ENCODE results near the gene DPP10.
"Not testable (repeated sequence)": the region's sequence is repeated elsewhere in the genome, so short reads cannot be mapped to it uniquely, and the experiment has no call there.

The DPP10 gene

GRCh38 chr2:114843963-114844362 is 401.5 kb downstream of the DPP10 start:
- no peak for DNase-seq

GRCh38 chr2:114857196-114857595 is 414.8 kb downstream of the DPP10 start:
- DNase-seq = no peak

GRCh38 chr2:114859726-114860510 is 417.5 kb downstream of the DPP10 start:
- no peak for DNase-seq

GRCh38 chr2:114862243-114862642 is 419.8 kb downstream of the DPP10 start:
- no peak for DNase-seq

- no peak for DNase-seq
Observed at GRCh38 chr2:114864901-114865300, 422.5 kb downstream of the DPP10 start.

- no peak for DNase-seq
Observed at GRCh38 chr2:114880046-114880445, 437.6 kb downstream of the DPP10 start.

GRCh38 chr2:114919985-114920384 is 477.5 kb downstream of the DPP10 start:
- DNase-seq = no peak

GRCh38 chr2:114922076-114922475 is 479.6 kb downstream of the DPP10 start:
- no peak for DNase-seq

GRCh38 chr2:114925296-114926255 is 483.1 kb downstream of the DPP10 start:
- DNase-seq = no peak

GRCh38 chr2:114926303-114926702 is 483.9 kb downstream of the DPP10 start:
- DNase-seq = no peak

- no peak for DNase-seq
Observed at GRCh38 chr2:114929225-114929624, 486.8 kb downstream of the DPP10 start.

GRCh38 chr2:114933671-114934241 is 491.3 kb downstream of the DPP10 start:
- no peak for DNase-seq

- no peak for DNase-seq
Observed at GRCh38 chr2:114935031-114935430, 492.6 kb downstream of the DPP10 start.

- no peak for DNase-seq
Observed at GRCh38 chr2:114937366-114937930, 495.0 kb downstream of the DPP10 start.

GRCh38 chr2:114940785-114941458 is 498.5 kb downstream of the DPP10 start:
- no peak for DNase-seq

- DNase-seq = no peak
Observed at GRCh38 chr2:114949228-114949804, 506.9 kb downstream of the DPP10 start.

- DNase-seq = no peak
Observed at GRCh38 chr2:114960389-114960788, 517.9 kb downstream of the DPP10 start.

GRCh38 chr2:114962532-114962931 is 520.1 kb downstream of the DPP10 start:
- DNase-seq = no peak

GRCh38 chr2:114968748-114969400 is 526.4 kb downstream of the DPP10 start:
- no peak for DNase-seq

- DNase-seq = not testable (repeated sequence)
Observed at GRCh38 chr2:115004321-115004720, 561.9 kb downstream of the DPP10 start.

GRCh38 chr2:115011721-115012120 is 569.3 kb downstream of the DPP10 start:
- no peak for DNase-seq

- DNase-seq = not testable (repeated sequence)
Observed at GRCh38 chr2:115022013-115022412, 579.6 kb downstream of the DPP10 start.
